22Rv1 (cell line): ENCODE results near the gene RCL1.

Experiments used
- H3K27ac ChIP-seq: fragments of 450-650 bp; 2 replicates; pipeline ENCODE4 v1.5.1; 2017
- ZFX ChIP-seq: fragments of 450-650 bp; IDR thresholded peaks from 2 replicates; pipeline ENCODE4 v1.6.1; 2017; ENCODE audit warnings: antibody characterized with exemption, borderline replicate concordance
- TF ChIP-seq, protein P1 (sequence below): fragments of 450-650 bp; IDR thresholded peaks from 2 replicates; pipeline ENCODE4 v1.5.1; 2017; ENCODE audit warnings: mild to moderate bottlenecking

Gene RCL1

DNA sequence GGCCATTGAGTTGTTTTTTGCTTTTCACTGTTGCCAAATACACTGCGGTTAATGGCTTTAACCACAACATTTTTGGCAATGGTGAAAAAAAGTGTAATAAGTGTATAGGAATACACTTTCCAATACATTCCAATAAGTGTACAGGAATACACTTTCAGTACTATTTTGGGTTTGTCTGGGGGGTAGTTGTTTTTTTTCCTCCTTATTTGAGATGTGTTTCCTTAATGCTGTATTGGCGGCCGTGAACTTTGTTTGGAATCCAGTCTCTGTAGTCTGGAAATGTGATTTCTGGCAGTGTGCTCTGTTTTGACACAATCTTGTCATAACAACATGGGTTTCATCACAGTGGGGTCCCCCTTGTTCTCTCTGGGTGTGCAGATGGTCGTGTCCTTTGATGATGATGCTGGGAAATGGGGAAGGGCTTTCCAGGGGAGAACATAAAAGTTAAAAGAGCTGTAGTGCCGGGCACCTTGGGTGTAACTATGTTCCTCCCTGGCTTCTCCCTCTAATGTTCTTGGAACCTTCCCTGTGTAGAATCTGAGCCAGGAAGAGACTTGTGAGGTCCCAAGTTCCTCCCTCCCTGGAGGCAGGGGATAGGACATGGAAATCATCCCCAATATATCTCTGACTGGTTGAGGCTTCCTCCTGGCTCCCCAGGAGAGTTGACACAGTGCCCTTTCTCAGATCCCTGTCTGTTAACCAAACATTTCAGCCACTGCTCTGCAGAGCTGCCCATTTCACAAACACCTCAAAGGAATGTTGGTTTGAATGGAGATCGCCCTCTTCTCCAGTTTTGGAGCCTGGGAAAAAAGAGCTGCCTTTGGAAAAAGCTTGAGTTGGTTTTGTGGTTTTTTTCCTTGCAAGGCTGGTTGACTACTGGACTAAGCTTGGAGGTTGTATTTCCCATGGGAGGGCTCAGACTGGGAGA, 44.8 kb downstream of the RCL1 start:
- TF ChIP-seq, protein P1, sequence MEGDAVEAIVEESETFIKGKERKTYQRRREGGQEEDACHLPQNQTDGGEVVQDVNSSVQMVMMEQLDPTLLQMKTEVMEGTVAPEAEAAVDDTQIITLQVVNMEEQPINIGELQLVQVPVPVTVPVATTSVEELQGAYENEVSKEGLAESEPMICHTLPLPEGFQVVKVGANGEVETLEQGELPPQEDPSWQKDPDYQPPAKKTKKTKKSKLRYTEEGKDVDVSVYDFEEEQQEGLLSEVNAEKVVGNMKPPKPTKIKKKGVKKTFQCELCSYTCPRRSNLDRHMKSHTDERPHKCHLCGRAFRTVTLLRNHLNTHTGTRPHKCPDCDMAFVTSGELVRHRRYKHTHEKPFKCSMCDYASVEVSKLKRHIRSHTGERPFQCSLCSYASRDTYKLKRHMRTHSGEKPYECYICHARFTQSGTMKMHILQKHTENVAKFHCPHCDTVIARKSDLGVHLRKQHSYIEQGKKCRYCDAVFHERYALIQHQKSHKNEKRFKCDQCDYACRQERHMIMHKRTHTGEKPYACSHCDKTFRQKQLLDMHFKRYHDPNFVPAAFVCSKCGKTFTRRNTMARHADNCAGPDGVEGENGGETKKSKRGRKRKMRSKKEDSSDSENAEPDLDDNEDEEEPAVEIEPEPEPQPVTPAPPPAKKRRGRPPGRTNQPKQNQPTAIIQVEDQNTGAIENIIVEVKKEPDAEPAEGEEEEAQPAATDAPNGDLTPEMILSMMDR, result no peak
- no peak for TF ChIP-seq ZFX
- no peak overlapping the region for H3K27ac ChIP-seq

DNA sequence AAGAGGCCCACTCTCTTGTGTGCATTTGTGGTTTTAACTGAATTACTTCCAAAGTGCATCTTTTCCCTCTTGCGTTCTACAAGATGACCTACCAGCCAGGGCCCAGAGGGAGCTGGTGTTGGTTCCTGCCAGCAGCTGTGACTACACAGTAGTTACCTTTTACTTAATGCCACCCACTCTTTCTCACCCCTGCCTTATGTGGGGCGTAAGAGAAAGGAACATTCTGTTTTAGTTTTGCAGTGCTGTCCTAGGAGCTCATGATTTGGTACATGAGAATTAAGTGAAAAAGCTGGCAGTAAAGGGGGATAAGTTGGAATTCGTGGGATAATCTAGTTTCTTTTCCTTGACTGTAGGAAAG, 45.4 kb downstream of the RCL1 start:
- TF ChIP-seq, protein P1, result no peak
- no peak for TF ChIP-seq ZFX
- no peak overlapping the region for H3K27ac ChIP-seq

DNA sequence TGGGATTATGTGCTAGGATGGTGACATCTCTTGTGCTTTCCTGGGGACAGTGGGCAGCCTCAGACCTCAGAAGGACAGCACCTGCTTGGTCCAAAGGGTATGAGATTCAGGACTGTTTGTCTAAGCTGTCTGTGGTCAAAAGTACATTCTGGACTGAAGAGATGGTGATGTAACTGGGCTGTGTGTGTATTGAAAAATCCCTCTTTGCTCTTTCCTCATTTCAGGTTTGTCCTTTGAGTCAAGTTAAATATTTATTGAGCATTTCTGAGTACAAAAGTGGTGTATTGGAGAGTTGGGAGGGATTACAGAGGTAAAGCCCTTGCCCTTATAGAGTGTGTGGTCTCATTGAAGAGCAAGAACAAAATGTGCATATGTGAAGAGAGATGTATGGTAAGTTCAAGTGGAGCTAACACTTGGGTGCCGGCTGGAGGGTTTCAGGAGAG, 46.7 kb downstream of the RCL1 start:
- no peak for TF ChIP-seq ZFX
- TF ChIP-seq, protein P1, result no peak
- no peak overlapping the region for H3K27ac ChIP-seq

DNA sequence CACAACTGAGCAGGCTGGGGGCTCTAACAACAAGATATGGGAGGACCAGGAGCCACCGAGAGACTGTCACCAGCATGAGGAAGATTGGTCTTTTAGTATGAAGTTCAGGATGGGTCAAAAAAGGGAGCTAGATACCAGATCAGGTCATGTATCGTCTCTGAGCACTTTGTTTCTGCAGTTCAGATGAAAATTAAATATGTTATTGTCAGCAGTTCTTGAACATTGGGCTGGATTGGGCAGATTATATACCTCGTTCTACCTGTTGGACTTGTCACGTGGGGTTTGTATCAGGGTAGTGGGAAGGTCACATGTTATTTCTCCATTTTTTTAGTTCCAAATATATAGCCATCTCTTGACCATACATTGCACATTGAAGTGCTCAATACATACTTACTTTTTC, 47.3 kb downstream of the RCL1 start:
- TF ChIP-seq ZFX, result no peak
- TF ChIP-seq, protein P1, result no peak
- H3K27ac ChIP-seq, result no peak overlapping the region

DNA sequence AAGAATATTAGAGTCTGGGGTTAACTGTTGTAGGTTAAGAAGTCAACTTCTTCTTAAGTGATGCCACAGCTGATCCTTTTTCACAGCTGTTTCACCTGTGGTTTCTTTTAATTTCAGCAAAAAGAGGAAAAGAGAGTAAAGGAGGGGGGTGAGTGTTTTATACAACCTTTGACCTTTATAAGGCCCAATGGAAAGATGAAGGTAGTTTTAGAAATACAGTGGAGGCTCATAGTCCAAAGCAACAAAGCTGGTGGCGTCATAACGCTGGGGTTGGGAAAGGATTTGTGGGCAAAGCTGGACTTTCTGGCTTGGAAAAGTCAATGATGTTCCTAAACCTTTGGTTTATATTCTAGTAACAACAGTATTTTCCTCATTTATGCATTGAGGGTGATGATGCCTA, 49.5 kb downstream of the RCL1 start:
- TF ChIP-seq ZFX, result no peak
- TF ChIP-seq, protein P1, result no peak
- H3K27ac ChIP-seq, result no peak overlapping the region

DNA sequence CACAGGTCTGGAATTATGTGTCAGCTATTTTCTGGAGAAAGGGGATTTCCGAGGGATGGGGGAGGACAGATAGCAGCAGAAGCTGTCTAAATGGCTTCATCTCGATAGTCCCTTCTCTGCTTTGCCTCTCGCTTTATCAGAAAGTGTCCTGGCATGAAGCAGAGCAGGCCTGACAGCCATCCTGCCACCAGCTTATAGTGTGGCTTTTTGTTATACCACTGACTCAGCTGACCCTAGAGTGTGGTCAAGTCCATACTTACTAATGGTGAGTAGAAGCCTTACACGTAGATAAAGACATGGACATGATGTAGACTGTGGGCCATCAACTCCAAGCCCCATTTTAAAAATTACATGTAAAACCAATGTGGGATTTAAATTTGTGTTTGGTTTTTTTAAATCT, 50.0 kb downstream of the RCL1 start:
- TF ChIP-seq, protein P1, result no peak
- TF ChIP-seq ZFX, result no peak
- no peak overlapping the region for H3K27ac ChIP-seq

DNA sequence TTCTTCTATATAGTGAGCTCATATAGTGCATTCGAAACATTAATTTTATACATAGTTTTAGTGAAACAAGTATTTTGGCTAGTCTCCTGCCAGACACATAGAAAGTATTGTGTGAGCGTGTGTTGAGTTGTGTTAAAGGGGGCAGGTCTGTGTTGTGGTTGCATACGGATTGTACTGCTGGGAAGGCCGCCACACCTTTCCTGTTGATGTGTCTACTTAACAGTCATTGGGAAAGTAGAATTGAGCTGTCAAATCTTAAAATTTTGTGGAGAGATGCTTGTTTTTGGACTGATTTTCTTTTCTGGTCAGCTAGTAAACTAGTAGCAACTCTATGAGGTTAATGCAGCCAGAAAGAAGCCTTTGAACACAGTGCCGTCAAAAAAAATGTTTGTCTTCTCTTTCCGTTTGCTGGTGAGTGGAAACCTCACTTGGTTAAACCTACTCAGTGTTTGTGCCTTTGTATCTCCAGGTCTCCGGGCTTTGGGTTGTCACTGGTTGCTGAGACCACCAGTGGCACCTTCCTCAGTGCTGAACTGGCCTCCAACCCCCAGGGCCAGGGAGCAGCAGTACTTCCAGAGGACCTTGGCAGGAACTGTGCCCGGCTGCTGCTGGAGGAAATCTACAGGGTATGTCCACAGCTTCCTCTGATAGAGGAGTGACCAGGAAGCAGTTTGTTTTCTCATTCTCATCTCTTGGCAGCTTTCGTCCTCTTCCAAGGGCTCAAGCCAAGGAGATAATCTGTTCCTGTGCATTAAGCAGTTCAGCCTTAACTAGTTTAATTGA, 51.5 kb downstream of the RCL1 start:
- TF ChIP-seq, protein P1, result no peak
- TF ChIP-seq ZFX, result no peak
- no peak overlapping the region for H3K27ac ChIP-seq
